B cell (primary cell): ENCODE measurements around the gene SDK1.

Source experiments
- CTCF ChIP-seq: fragments of 200-600 bp; IDR thresholded peaks from one replicate; pipeline ENCODE4 v1.8.0; 2022; ENCODE audit warnings: antibody characterized with exemption, mild to moderate bottlenecking
- EZH2 ChIP-seq: IDR thresholded peaks from 2 replicates; pipeline ENCODE4 v1.6.1; 2012; ENCODE audit warnings: borderline replicate concordance, low read depth, mild to moderate bottlenecking, moderate library complexity, low read length; ENCODE audit not compliant: insufficient read depth, poor library complexity, severe bottlenecking

GRCh38 chr7:4006687-4007086 is 705.6 kb downstream of the SDK1 start:
- TF ChIP-seq EZH2, result no peak
- TF ChIP-seq CTCF, result no peak
